Liver (tissue), 9 donors: Measurements from ENCODE around the gene TOMM40L. TPM values are rescaled to one million over a fixed set of nuclear protein-coding genes. Genes with fewer than 3 reads are reported as not detected.

ENCODE experiments used
- DNase-seq: peaks from one replicate; pipeline ENCODE4 v3.0.0-alpha.2; 2017; ENCODE audit warnings: low spot score
- H3K27ac ChIP-seq, 2 donors: one replicate each; pipeline ENCODE4 v1.7.0; 2013; ENCODE audit warnings: inconsistent platforms in 2 of 2, low read length in 2 of 2, control low read depth in 1 of 2, low read depth in 1 of 2, mild to moderate bottlenecking in 1 of 2
- H3K27me3 ChIP-seq, 4 donors: one replicate each; pipeline versions ENCODE4 v1.6.1 to v1.7.0; 2013; ENCODE audit warnings: low read length in 3 of 4, inconsistent platforms in 1 of 4, mild to moderate bottlenecking in 1 of 4, moderate library complexity in 1 of 4; ENCODE audit not compliant: control insufficient read depth in 4 of 4, insufficient read depth in 4 of 4
- H3K36me3 ChIP-seq, 4 donors: one replicate each; pipeline versions ENCODE4 v1.6.1 to v1.7.0; 2013; ENCODE audit warnings: low read length in 3 of 4, mild to moderate bottlenecking in 3 of 4, low read depth in 1 of 4, moderate library complexity in 1 of 4; ENCODE audit not compliant: control insufficient read depth in 4 of 4, insufficient read depth in 3 of 4
- H3K4me1 ChIP-seq, 4 donors: one replicate each; pipeline versions ENCODE4 v1.6.1 to v1.7.0; 2013; ENCODE audit warnings: low read length in 3 of 4, mild to moderate bottlenecking in 3 of 4, moderate library complexity in 1 of 4; ENCODE audit not compliant: control insufficient read depth in 4 of 4, insufficient read depth in 4 of 4
- H3K4me3 ChIP-seq, 3 donors: one replicate each; pipeline versions ENCODE4 v1.6.1 to v1.7.0; 2013; ENCODE audit warnings: low read length in 3 of 3, control low read depth in 1 of 3, low read depth in 1 of 3, mild to moderate bottlenecking in 1 of 3
- H3K9ac ChIP-seq, 2 donors: one replicate each; pipeline ENCODE4 v1.7.0; 2013; ENCODE audit warnings: low read length in 2 of 2, mild to moderate bottlenecking in 2 of 2, moderate library complexity in 2 of 2, control low read depth in 1 of 2, low read depth in 1 of 2
- H3K9me3 ChIP-seq, 4 donors: one replicate each; pipeline versions ENCODE4 v1.6.1 to v1.7.0; 2013; ENCODE audit warnings: low read length in 3 of 4; ENCODE audit not compliant: control insufficient read depth in 4 of 4
- EGR1 ChIP-seq, 2 donors: IDR thresholded peaks; 2 replicates each; pipeline ENCODE4 v1.6.1; 2016 to 2018; ENCODE audit warnings: antibody characterized with exemption in 2 of 2, low read depth in 2 of 2
- HNF4A ChIP-seq, 2 donors: conservative IDR thresholded peaks; 2 replicates each; pipeline ENCODE4 v1.6.1; 2016; ENCODE audit warnings: antibody characterized with exemption in 2 of 2, mild to moderate bottlenecking in 2 of 2
- HNF4G ChIP-seq: IDR thresholded peaks from 2 replicates; pipeline ENCODE4 v1.6.1; 2016; ENCODE audit warnings: antibody characterized with exemption
- NR2F2 ChIP-seq: IDR thresholded peaks from 2 replicates; pipeline ENCODE4 v1.6.1; 2016; ENCODE audit warnings: antibody characterized with exemption
- RAD21 ChIP-seq, 2 donors: IDR thresholded peaks; 2 replicates each; pipeline ENCODE4 v1.6.1; 2016; ENCODE audit warnings: antibody characterized with exemption in 2 of 2, mild to moderate bottlenecking in 2 of 2
- TAF1 ChIP-seq: conservative IDR thresholded peaks from 2 replicates; pipeline ENCODE4 v1.6.1; 2016; ENCODE audit warnings: antibody characterized with exemption, mild to moderate bottlenecking
- YY1 ChIP-seq: IDR thresholded peaks from 2 replicates; pipeline ENCODE4 v1.6.1; 2016; ENCODE audit warnings: antibody characterized with exemption, mild to moderate bottlenecking
- WGBS: extraction: QIAGEN DNeasy Blood & Tissue Kit; methylation state at CpG from one replicate; pipeline ENCODE4 v1.1.7; 2013; 5-methylcytosine and 5-hydroxymethylcytosine counted together
- polyA plus RNA-seq, 2 donors: library from polyadenylated mRNA; stranded (reverse) in 1 of 2; unstranded in 1 of 2; fragments of 200-250 nt in 1 of 2; fragments of >200 nt in 1 of 2; fragmentation: Nextera tagmentation in 1 of 2; extraction: Ambion mirVana in 1 of 2; gene quantifications; one replicate each; pipeline versions ENCODE4 v1.2.1 to v1.2.3, GENCODE V29; 2013 to 2015
- total RNA-seq, 2 donors: library from RNA; depleted of rRNA; stranded (reverse); fragments of >200 nt; gene quantifications; one replicate each; pipeline ENCODE4 v1.2.3, GENCODE V29; 2014
- TF ChIP-seq, protein P1 (sequence below): IDR thresholded peaks from 2 replicates; pipeline ENCODE4 v1.6.1; 2016; ENCODE audit warnings: antibody characterized with exemption
- TF ChIP-seq, protein P2 (sequence below): IDR thresholded peaks from 2 replicates; pipeline ENCODE4 v1.6.1; 2016; ENCODE audit warnings: antibody characterized with exemption, mild to moderate bottlenecking
- TF ChIP-seq, protein P3 (sequence below): IDR thresholded peaks from 2 replicates; pipeline ENCODE4 v1.6.1; 2016; ENCODE audit warnings: antibody characterized with exemption
- TF ChIP-seq, protein P4 (sequence below): fragments of 150-350 bp; IDR thresholded peaks from 2 replicates; pipeline ENCODE4 v1.5.1; 2017; ENCODE audit warnings: improper control_type of control experiment, low read depth, low read length; ENCODE audit not compliant: missing input control
- donor health status: healthy.
- donor health status: healthy.
- donor health status: healthy.
- donor health status: healthy.
- donor health status: healthy.

TOMM40L gene
- total and polyA plus RNA-seq, 4 donors, result 6.7 to 10.5 (median 8.9) TPM

DNA sequence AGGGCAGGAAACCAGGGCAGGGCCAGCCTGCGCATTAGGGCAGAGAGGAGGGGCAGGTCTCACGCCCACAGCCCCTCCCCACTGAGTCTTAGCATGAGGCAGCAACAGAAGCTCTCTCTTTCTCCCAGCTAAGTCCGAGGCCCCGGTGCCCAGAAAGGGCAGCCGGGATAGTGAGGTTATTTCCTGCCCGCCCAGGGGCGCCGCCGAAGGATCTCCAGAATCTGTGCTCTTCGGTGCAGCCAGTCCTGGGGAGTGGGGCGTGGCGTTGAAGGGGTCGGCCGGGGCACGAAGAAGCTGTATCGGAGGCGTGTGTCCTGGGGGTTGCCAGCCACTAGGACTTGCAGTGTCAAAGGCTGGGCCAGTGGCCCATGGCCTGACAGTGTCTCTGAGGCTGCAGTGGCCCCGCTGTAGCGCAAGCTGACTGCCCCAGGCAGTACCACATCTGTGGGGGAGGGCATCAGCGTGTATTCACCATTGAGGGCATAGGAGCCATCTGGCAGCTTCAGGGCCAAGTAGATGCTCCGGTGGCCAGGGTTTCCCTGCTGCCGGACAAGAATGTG, 34.8 kb upstream of the TOMM40L start:
- TF ChIP-seq EGR1 (IDR thresholded peaks at IDR 0.05; ENCODE audit: low read depth in 2 of 2) (no peak), RAD21 (IDR thresholded peaks at IDR 0.05) (no peak), YY1 (no peak), NR2F2 (no peak), HNF4A (conservative IDR thresholded peaks at IDR 0.05) (no peak), HNF4G (no peak), TAF1 (no peak)
- TF ChIP-seq, protein P1, sequence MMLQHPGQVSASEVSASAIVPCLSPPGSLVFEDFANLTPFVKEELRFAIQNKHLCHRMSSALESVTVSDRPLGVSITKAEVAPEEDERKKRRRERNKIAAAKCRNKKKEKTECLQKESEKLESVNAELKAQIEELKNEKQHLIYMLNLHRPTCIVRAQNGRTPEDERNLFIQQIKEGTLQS, result no peak
- TF ChIP-seq, protein P2, sequence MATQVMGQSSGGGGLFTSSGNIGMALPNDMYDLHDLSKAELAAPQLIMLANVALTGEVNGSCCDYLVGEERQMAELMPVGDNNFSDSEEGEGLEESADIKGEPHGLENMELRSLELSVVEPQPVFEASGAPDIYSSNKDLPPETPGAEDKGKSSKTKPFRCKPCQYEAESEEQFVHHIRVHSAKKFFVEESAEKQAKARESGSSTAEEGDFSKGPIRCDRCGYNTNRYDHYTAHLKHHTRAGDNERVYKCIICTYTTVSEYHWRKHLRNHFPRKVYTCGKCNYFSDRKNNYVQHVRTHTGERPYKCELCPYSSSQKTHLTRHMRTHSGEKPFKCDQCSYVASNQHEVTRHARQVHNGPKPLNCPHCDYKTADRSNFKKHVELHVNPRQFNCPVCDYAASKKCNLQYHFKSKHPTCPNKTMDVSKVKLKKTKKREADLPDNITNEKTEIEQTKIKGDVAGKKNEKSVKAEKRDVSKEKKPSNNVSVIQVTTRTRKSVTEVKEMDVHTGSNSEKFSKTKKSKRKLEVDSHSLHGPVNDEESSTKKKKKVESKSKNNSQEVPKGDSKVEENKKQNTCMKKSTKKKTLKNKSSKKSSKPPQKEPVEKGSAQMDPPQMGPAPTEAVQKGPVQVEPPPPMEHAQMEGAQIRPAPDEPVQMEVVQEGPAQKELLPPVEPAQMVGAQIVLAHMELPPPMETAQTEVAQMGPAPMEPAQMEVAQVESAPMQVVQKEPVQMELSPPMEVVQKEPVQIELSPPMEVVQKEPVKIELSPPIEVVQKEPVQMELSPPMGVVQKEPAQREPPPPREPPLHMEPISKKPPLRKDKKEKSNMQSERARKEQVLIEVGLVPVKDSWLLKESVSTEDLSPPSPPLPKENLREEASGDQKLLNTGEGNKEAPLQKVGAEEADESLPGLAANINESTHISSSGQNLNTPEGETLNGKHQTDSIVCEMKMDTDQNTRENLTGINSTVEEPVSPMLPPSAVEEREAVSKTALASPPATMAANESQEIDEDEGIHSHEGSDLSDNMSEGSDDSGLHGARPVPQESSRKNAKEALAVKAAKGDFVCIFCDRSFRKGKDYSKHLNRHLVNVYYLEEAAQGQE, result no peak
- TF ChIP-seq, protein P3, sequence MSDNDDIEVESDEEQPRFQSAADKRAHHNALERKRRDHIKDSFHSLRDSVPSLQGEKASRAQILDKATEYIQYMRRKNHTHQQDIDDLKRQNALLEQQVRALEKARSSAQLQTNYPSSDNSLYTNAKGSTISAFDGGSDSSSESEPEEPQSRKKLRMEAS, result no peak
- no peak for DNase-seq
- Histone ChIP-seq H3K27me3 (no peaks in the 10 kb centered on the region), H3K9me3 (no peaks in the 10 kb centered on the region), H3K4me1 (peaks cover 9 to 32% (median 19%) of the 10 kb centered on the region in 4 donors), H3K9ac (no peak overlapping the region), H3K27ac (no peak overlapping the region), H3K36me3 (peaks cover 0 to 5% (median under 1%) of the 10 kb centered on the region in 4 donors), H3K4me3 (no peak overlapping the region)
- 79% methylated on average over 22 of the region's 22 CpGs for WGBS

DNA sequence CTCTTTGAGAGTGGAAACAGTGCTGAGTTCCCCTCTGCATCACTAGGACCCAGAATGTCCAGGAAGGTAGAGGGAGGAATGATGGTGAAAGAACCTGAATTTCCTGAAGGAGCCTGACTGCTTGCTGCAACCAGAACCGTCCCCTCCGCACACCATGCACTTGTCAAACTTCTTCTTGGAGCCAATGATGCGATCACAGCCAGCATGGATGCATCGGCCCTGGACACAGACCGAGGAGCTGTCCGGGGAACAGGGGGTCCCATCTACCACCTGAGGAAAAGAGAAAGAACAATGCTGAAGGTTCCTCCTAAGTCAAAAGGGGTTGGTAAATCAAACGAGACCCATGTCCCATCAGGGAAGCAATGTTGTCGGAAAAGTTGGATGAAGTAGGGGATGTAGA, 33.9 kb upstream of the TOMM40L start:
- no peak for TF ChIP-seq HNF4G
- TF ChIP-seq, protein P4, sequence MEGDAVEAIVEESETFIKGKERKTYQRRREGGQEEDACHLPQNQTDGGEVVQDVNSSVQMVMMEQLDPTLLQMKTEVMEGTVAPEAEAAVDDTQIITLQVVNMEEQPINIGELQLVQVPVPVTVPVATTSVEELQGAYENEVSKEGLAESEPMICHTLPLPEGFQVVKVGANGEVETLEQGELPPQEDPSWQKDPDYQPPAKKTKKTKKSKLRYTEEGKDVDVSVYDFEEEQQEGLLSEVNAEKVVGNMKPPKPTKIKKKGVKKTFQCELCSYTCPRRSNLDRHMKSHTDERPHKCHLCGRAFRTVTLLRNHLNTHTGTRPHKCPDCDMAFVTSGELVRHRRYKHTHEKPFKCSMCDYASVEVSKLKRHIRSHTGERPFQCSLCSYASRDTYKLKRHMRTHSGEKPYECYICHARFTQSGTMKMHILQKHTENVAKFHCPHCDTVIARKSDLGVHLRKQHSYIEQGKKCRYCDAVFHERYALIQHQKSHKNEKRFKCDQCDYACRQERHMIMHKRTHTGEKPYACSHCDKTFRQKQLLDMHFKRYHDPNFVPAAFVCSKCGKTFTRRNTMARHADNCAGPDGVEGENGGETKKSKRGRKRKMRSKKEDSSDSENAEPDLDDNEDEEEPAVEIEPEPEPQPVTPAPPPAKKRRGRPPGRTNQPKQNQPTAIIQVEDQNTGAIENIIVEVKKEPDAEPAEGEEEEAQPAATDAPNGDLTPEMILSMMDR, result no peak
- TF ChIP-seq, protein P2, result no peak
- no peak overlapping the region for H3K4me3 ChIP-seq
- no peak overlapping the region for H3K9ac ChIP-seq
- peaks cover 0 to 5% (median under 1%) of the 10 kb centered on the region in 4 donors for H3K36me3 ChIP-seq
- no peak for DNase-seq
- H3K9me3 ChIP-seq, result no peaks in the 10 kb centered on the region
- 75% methylated on average over 8 of the region's 8 CpGs for WGBS
- H3K4me1 ChIP-seq, result peaks cover 9 to 30% (median 18%) of the 10 kb centered on the region in 4 donors
- H3K27me3 ChIP-seq, result no peaks in the 10 kb centered on the region
- no peak overlapping the region for H3K27ac ChIP-seq
